Astrocyte of the spinal cord (primary cell): ENCODE data around the gene PEAK3.

Experiments used
- DNase-seq: peaks from one replicate; pipeline ENCODE4 v3.0.0; 2011; ENCODE audit warnings: low read depth, low spot score
- H3K4me3 ChIP-seq: 2 replicates; pipeline ENCODE4 v1.5.1; 2011; ENCODE audit warnings: low read depth, mild to moderate bottlenecking, low read length, moderate library complexity
- in situ Hi-C: cut with HindIII; loops from 2 replicates; pipeline ENCODE4 v1.10.0; 2017; ENCODE audit warnings: low sequenced_read_pairs
- TF ChIP-seq, protein P1 (sequence below): IDR thresholded peaks from 2 replicates; pipeline ENCODE4 v1.5.1; 2012; ENCODE audit warnings: low read depth, mild to moderate bottlenecking, low read length, inconsistent platforms

PEAK3 gene

DNA sequence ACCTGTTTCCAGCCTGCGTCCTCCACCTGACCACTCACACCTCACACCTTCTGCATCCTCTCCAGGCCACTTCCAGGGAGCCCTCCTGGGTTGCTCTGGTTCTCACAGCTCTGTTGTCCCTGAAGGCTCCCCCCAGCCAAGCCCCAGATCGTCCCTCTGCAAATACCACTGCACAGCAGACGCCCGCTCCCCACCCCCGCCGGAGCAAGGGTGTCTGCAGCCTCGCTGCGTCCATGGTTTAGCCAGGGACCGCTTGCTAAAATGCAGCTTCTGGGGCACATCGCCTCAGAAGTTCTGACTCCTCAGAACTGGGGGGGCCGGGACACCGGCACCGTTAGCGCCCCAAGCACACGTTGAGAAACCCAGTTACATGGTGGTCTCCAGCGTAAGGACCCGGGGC is 25.0 kb upstream of the PEAK3 start:
- H3K4me3 ChIP-seq, result no peak overlapping the region
- TF ChIP-seq, protein P1, sequence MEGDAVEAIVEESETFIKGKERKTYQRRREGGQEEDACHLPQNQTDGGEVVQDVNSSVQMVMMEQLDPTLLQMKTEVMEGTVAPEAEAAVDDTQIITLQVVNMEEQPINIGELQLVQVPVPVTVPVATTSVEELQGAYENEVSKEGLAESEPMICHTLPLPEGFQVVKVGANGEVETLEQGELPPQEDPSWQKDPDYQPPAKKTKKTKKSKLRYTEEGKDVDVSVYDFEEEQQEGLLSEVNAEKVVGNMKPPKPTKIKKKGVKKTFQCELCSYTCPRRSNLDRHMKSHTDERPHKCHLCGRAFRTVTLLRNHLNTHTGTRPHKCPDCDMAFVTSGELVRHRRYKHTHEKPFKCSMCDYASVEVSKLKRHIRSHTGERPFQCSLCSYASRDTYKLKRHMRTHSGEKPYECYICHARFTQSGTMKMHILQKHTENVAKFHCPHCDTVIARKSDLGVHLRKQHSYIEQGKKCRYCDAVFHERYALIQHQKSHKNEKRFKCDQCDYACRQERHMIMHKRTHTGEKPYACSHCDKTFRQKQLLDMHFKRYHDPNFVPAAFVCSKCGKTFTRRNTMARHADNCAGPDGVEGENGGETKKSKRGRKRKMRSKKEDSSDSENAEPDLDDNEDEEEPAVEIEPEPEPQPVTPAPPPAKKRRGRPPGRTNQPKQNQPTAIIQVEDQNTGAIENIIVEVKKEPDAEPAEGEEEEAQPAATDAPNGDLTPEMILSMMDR, result no peak
- no peak for DNase-seq
- in situ Hi-C loops, result no loop called here

DNA sequence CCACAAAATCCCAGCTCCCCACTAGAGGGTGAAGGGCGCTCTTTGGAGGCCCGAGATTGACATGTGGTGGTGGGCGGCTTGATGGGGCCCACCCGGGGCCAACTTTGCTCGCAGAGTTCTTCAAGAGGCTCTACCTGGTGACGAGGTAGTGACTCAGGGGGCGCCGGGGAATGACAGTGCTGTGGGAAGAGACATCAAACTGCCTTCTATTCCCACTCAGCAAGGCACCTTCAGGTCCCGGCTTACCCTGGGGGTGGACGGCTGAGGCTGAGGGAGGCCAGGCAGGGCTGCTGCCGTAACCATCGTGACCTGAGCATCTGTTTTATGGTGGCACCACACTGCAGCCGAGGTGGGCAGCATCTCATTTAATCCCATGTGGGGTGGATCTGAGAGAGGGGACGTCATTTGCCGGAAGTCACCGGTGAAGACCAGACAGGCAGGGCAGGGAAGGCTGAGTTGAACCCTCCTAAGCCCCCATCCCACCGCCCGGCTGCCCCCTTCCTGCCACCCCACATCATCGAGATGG is 24.4 kb upstream of the PEAK3 start:
- DNase-seq, result no peak
- TF ChIP-seq, protein P1, result no peak
- H3K4me3 ChIP-seq, result no peak overlapping the region
- in situ Hi-C loops, result no loop called here

DNA sequence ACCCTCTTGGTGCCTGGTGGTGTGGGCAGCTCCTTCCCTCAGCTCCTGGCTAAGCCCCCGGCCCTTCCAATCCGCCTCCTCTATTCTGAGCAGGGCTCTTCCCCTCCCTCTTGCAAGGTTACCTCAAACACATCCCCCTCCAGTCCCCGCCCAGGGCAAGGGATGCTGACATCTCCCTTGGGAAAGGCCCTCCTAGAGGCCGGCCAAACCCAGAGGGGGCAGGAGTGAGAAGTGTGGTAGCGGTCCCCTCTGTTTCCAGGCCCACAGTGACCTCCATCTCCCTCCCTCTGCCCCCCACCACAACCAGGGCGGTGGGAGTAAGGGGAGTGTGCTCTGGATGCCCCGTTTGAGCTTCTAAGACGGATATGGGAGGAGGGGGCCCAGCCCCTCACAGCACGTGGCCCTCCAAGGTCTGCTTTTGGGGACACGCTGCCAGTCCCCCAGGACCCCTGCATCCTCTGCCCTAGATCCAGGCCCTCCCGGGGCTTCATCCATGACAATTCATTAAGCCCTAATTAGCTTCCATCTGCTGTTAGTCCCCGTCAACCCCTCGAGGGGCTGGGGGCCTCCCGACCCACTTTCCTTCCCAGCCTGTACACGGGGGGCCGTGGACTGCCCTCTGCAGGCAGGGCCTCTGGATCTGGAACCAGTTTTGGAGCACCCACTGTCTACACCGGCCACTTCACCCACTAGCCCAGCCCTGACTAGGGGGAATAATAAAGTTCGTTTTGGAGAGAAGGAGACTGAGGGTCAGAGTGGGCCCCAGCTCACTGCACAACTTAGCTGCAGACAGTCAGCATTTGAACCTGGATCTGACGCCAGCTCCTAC is 23.7 kb upstream of the PEAK3 start:
- H3K4me3 ChIP-seq, result no peak overlapping the region
- DNase-seq, result no peak
- TF ChIP-seq, protein P1, result no peak
- in situ Hi-C loops, result no loop called here

DNA sequence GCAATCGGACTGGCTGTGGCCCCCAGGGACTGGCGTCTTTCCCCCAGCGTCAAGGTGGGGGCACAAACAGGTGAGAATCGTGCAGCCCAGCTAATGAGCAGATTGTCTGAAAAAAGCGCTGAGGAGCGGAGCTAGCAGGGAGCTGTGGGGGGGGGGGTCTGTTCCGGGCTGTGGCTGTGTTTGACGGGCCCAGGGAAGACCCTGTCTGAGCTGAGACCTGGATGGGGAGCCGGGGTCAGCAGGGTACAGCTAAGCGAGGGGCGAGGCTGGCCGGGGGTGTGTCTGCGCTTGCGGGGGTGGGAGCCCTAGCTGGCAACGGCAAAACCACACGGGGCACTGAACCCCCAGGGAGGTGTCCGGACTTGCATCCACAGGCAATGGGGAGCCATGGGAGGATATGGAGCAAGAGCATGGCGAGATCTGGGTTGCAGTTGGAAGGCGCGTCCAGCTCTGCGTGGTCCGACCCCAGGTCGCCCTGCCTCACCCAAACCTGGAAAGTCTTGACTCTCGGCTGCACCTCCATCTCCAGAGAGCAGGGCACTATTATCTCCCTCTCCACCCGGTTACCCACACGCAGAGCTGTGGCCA is 21.3 kb upstream of the PEAK3 start:
- H3K4me3 ChIP-seq, result no peak overlapping the region
- in situ Hi-C loops, result no loop called here
- TF ChIP-seq, protein P1, result no peak
- DNase-seq, result no peak

DNA sequence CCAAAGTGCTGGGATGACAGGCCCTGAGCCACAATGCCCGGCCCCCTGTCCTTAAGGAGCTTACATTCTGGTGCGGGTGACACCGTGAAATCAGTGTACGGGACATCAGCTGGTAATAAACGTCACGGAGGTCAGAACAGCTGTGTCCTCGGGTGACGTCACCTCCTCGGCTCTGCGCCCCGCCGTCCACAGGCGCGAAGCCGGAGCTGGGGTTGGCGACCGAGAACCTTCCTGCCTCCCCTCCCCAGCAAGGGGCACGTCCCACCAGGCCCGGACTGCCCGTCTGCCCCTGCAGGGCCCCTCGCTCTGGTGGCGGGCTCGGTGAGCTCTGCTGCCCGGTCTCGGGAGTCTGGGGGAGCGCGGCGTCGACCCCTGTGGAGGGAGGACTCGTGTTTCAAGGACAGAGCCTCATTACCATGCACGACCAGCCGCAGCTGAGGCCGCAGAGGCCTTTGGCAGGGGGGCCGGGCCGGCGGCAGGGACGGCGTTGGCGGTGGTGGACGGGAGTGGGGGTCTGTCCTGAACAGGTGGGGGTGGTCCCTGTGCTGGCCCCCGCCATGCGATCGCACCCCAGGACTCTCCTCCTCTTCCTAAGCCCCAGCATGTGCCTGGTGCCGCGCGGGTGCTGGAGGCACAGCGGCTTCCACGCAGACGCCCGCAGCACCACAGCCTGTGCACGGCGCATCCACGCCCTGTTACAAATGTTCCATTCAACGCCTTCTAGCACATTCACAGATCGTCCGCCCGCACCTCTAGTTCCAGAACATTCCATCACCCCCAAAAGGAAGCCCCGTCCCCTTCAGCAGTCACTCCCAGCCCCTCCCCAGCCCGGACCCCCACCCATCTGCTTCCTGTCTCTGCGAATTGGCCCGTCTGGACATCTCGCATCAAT is 20.6 kb upstream of the PEAK3 start:
- H3K4me3 ChIP-seq, result no peak overlapping the region
- peak; percentile 47 for DNase-seq
- in situ Hi-C loops, result no loop called here
- TF ChIP-seq, protein P1, result no peak

DNA sequence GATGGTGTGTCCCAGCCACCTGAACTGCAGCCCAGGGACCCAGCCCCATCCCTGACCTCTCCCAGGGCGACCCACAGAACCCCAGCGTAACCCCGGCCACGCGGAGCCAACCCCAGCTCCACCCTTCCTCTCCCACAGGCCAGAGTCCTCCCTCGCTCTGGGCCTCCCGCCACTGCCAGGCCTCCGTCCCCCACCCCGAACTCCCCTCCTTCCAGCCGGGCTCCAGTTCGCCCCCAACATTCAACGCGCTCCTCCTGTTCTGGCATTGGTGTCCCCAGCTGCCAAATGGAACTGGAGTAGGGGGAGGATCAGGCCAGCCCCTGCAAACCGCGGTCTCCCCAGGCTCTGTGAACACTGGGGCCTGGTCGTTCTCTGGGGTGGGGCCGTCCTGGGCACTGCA is 18.6 kb upstream of the PEAK3 start:
- TF ChIP-seq, protein P1, result no peak
- in situ Hi-C loops, result no loop called here
- DNase-seq, result no peak
- H3K4me3 ChIP-seq, result no peak overlapping the region
